Measurements from ENCODE around the gene HIVEP3. TPM values are rescaled to one million over a fixed set of nuclear protein-coding genes. Genes with fewer than 3 reads are reported as not detected.

The HIVEP3 gene
- polyA plus RNA-seq, 1 donor (not counting 4 experiments of a cell fraction or from before 2014, with no cell fraction given): 1.1 TPM

DNA sequence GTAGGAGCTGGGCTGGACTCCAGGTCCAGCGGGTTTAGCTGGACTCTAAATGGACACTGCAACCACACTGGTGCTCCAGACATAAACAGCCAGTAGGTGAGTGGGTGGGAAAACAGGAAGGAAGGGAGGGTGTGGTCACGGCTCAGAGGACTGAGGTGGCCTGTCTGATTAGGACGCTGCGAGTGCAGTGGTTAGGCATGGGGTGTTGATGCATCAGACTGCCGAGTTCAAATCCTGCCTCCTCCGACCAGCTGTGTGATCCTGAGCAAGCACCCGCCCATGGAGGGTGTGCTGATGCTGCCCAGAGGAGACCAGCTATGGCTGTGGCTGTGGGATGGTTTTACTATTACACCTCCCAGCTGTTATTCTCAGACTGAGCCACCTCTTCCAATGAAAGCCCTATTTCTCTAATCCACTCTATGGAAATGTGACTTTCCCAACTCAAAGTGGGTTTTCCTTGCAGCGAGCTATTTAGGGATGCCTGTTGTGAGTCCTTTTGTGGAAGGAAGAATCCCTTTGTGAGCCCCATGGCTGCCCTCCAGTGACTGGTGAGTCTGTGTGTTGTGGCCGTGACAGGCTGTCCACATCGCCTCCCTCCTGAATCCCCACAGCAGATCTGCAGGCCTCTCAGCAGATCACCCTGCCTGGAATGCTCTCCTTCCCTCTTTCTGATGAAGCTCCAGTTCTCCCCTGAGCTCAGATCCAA is 377.7 kb downstream of the HIVEP3 start:
- no peak overlapping the region for H2AFZ ChIP-seq (ENCODE audit: control insufficient read depth, low read length)
- H3K27me3 ChIP-seq (ENCODE audit: control insufficient read depth, extremely low read depth, insufficient read depth, low read length): no peaks in the 10 kb centered on the region
- H3K36me3 ChIP-seq (ENCODE audit: control insufficient read depth in 2 of 2, extremely low read depth in 1 of 2, insufficient read depth in 2 of 2, low read length in 2 of 2): no peaks in the 10 kb centered on the region
- no peaks in the 10 kb centered on the region for H3K9me1 ChIP-seq (ENCODE audit: control insufficient read depth, extremely low read depth, insufficient read depth, low read length)
- no peak overlapping the region for H3K27ac ChIP-seq (ENCODE audit: control insufficient read depth, insufficient read depth, low read length)
- no peaks in the 10 kb centered on the region for H3K4me1 ChIP-seq (ENCODE audit: control insufficient read depth, extremely low read depth, insufficient read depth, low read length)
- no peak for DNase-seq (ENCODE audit: low read depth, low spot score)
- H4K20me1 ChIP-seq (ENCODE audit: control insufficient read depth, extremely low read depth, insufficient read depth, low read length): no peaks in the 10 kb centered on the region
- no peak for FAIRE-seq
- no peak for TF ChIP-seq EZH2 (IDR thresholded peaks at IDR 0.05; ENCODE audit: low read length)
- TF ChIP-seq, protein P1, sequence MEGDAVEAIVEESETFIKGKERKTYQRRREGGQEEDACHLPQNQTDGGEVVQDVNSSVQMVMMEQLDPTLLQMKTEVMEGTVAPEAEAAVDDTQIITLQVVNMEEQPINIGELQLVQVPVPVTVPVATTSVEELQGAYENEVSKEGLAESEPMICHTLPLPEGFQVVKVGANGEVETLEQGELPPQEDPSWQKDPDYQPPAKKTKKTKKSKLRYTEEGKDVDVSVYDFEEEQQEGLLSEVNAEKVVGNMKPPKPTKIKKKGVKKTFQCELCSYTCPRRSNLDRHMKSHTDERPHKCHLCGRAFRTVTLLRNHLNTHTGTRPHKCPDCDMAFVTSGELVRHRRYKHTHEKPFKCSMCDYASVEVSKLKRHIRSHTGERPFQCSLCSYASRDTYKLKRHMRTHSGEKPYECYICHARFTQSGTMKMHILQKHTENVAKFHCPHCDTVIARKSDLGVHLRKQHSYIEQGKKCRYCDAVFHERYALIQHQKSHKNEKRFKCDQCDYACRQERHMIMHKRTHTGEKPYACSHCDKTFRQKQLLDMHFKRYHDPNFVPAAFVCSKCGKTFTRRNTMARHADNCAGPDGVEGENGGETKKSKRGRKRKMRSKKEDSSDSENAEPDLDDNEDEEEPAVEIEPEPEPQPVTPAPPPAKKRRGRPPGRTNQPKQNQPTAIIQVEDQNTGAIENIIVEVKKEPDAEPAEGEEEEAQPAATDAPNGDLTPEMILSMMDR (optimal IDR thresholded peaks at IDR 0.05 in 1 of 3, IDR thresholded peaks at IDR 0.05 in 1 of 3, conservative IDR thresholded peaks at IDR 0.05 in 1 of 3; ENCODE audit: extremely low read depth in 1 of 3, insufficient read depth in 2 of 3, low read length in 3 of 3): no peak
- no peak overlapping the region for H3K9ac ChIP-seq (ENCODE audit: control insufficient read depth, extremely low read depth, insufficient read depth, low read length)
- no peak overlapping the region for H3K4me2 ChIP-seq (ENCODE audit: control insufficient read depth, extremely low read depth, insufficient read depth, low read depth, low read length)
- H3K4me3 ChIP-seq (ENCODE audit: control insufficient read depth in 2 of 3, extremely low read depth in 1 of 3, insufficient read depth in 2 of 3, low read depth in 1 of 3, low read length in 3 of 3): no peak overlapping the region
- no peaks in the 10 kb centered on the region for H3K79me2 ChIP-seq (ENCODE audit: control insufficient read depth, insufficient read depth, low read length)
- dilution Hi-C loops (cut with MboI; ENCODE audit: extremely low pct_ligation_motif_present, low sequenced_read_pairs): no loop called here
- no peaks in the 10 kb centered on the region for H3K9me3 ChIP-seq (ENCODE audit: control insufficient read depth, low read depth, low read length)

DNA sequence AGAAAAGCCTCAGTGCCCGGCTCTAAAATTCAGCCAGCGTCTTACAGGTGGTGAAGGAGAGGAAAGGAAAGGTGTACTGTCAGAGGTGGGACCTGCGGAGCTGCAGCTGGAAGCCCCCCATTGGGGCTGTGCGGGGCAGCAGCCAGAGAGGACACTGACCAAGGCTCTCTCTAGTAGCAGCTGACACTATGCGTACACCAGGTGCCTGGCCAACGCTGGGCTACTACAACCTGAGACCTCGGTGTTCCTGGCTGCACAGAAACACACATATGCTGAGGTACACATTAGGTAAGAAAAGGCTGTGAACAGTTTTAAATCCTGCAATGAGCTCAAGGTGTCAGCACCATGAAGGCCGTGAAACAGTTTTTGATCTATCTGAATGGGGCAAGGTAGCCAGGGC is 378.7 kb downstream of the HIVEP3 start:
- Histone ChIP-seq H3K4me2 (ENCODE audit: control insufficient read depth, extremely low read depth, insufficient read depth, low read depth, low read length) (no peak overlapping the region), H3K36me3 (ENCODE audit: control insufficient read depth in 2 of 2, extremely low read depth in 1 of 2, insufficient read depth in 2 of 2, low read length in 2 of 2) (no peaks in the 10 kb centered on the region), H3K9me3 (ENCODE audit: control insufficient read depth, low read depth, low read length) (no peaks in the 10 kb centered on the region), H3K4me3 (ENCODE audit: control insufficient read depth in 2 of 3, extremely low read depth in 1 of 3, insufficient read depth in 2 of 3, low read depth in 1 of 3, low read length in 3 of 3) (no peak overlapping the region), H3K4me1 (ENCODE audit: control insufficient read depth, extremely low read depth, insufficient read depth, low read length) (no peaks in the 10 kb centered on the region), H2AFZ (ENCODE audit: control insufficient read depth, low read length) (no peak overlapping the region), H3K27me3 (ENCODE audit: control insufficient read depth, extremely low read depth, insufficient read depth, low read length) (no peaks in the 10 kb centered on the region), H3K9me1 (ENCODE audit: control insufficient read depth, extremely low read depth, insufficient read depth, low read length) (no peaks in the 10 kb centered on the region), H3K27ac (ENCODE audit: control insufficient read depth, insufficient read depth, low read length) (no peak overlapping the region), H3K9ac (ENCODE audit: control insufficient read depth, extremely low read depth, insufficient read depth, low read length) (no peak overlapping the region), H4K20me1 (ENCODE audit: control insufficient read depth, extremely low read depth, insufficient read depth, low read length) (no peaks in the 10 kb centered on the region), H3K79me2 (ENCODE audit: control insufficient read depth, insufficient read depth, low read length) (no peaks in the 10 kb centered on the region)
- FAIRE-seq: no peak
- dilution Hi-C loops (cut with MboI; ENCODE audit: extremely low pct_ligation_motif_present, low sequenced_read_pairs): no loop called here
- TF ChIP-seq, protein P1 (optimal IDR thresholded peaks at IDR 0.05 in 1 of 3, IDR thresholded peaks at IDR 0.05 in 1 of 3, conservative IDR thresholded peaks at IDR 0.05 in 1 of 3; ENCODE audit: extremely low read depth in 1 of 3, insufficient read depth in 2 of 3, low read length in 3 of 3): no peak
- TF ChIP-seq EZH2 (IDR thresholded peaks at IDR 0.05; ENCODE audit: low read length): no peak
- DNase-seq (ENCODE audit: low read depth, low spot score): no peak

All from keratinocyte (primary cell).